BJ (cell line): ENCODE measurements around the gene RASAL3. TPM values are rescaled to one million over a fixed set of nuclear protein-coding genes. Genes with fewer than 3 reads are reported as not detected.

ENCODE experiments used
- CTCF ChIA-PET: fragments of 350-600 bp; formaldehyde crosslinking; extraction: SDS; loops from one replicate; lab custom pipeline; 2021; ENCODE audit warnings: antibody characterized with exemption, inconsistent platforms; lab: Yijun Ruan, JAX
- POLR2A ChIA-PET: fragments of 300-600 bp; sonication (Branson Sonifier 250); formaldehyde crosslinking; extraction: SDS; loops from one replicate; lab custom pipeline; 2021; ENCODE audit warnings: antibody characterized with exemption; lab: Charles Lee
- DNase-seq: peaks from one replicate; pipeline ENCODE4 v3.0.0-alpha.2; 2011; ENCODE audit warnings: low read depth
- H3K27me3 ChIP-seq: 2 replicates; pipeline ENCODE4 v1.6.0; 2011; ENCODE audit warnings: low read length; ENCODE audit not compliant: control insufficient read depth, insufficient read depth
- H3K36me3 ChIP-seq: 2 replicates; pipeline ENCODE4 v1.5.1; 2011; ENCODE audit warnings: low read length; ENCODE audit not compliant: control insufficient read depth, insufficient read depth
- H3K4me3 ChIP-seq: 2 replicates; pipeline ENCODE4 v1.5.1; 2011; ENCODE audit warnings: low read depth, mild to moderate bottlenecking, control low read depth, low read length
- CTCF ChIP-seq: IDR thresholded peaks from 2 replicates; pipeline ENCODE4 v1.5.1; 2011; ENCODE audit warnings: low read depth, mild to moderate bottlenecking, control low read depth, inconsistent platforms, low read length, moderate library complexity; ENCODE audit not compliant: insufficient read depth
- polyA plus RNA-seq: library from polyadenylated mRNA; depleted of rRNA; stranded (reverse); fragments of >200 nt; gene quantifications from 2 replicates; pipeline ENCODE4 v1.2.3, GENCODE V29; 2011

RASAL3 gene
- polyA plus RNA-seq, 1 experiment, result not detected

- no peaks in the 10 kb centered on the region; the same call in 1 of the 2 replicates for H3K36me3 ChIP-seq
- no peak for DNase-seq
- POLR2A ChIA-PET, result no interaction called here
- TF ChIP-seq CTCF, result no peak
- no peak overlapping the region for H3K4me3 ChIP-seq
- H3K27me3 ChIP-seq, result no peaks in the 10 kb centered on the region
- CTCF ChIA-PET, result interaction anchor here (1.3 to 2.0 kb wide), 2 partner anchors 10 to 13 kb away, joined by 5 to 10 read pairs; no protein-coding TSS in a partner anchor
Measured at GRCh38 chr19:15448044-15448777, 16.1 kb downstream of the RASAL3 start.

GRCh38 chr19:15447057-15447456, 17.3 kb downstream of the RASAL3 start:
- no peaks in the 10 kb centered on the region; the same call in 1 of the 2 replicates for H3K36me3 ChIP-seq
- ChIA-PET POLR2A (no interaction called here), CTCF (interaction anchor here (2.0 kb wide), 1 partner anchor 9 kb away, joined by 10 read pairs; no protein-coding TSS in a partner anchor)
- no peak for TF ChIP-seq CTCF
- H3K27me3 ChIP-seq, result no peaks in the 10 kb centered on the region
- H3K4me3 ChIP-seq, result no peak overlapping the region
- no peak for DNase-seq

GRCh38 chr19:15445807-15446376, 18.5 kb downstream of the RASAL3 start:
- CTCF ChIA-PET, result interaction anchor here (1.3 kb wide), 1 partner anchor 25 kb away, joined by 3 read pairs; no protein-coding TSS in a partner anchor
- no peaks in the 10 kb centered on the region for H3K27me3 ChIP-seq
- no peak overlapping the region for H3K4me3 ChIP-seq
- H3K36me3 ChIP-seq, result no peaks in the 10 kb centered on the region; the same call in 1 of the 2 replicates
- POLR2A ChIA-PET, result no interaction called here
- DNase-seq, result no peak
- no peak for TF ChIP-seq CTCF

GRCh38 chr19:15445227-15445605, 19.1 kb downstream of the RASAL3 start:
- DNase-seq, result no peak
- H3K27me3 ChIP-seq, result no peaks in the 10 kb centered on the region
- no peak for TF ChIP-seq CTCF
- POLR2A ChIA-PET, result no interaction called here
- H3K4me3 ChIP-seq, result no peak overlapping the region
- H3K36me3 ChIP-seq, result no peaks in the 10 kb centered on the region; the same call in 1 of the 2 replicates
- CTCF ChIA-PET, result no interaction called here

- CTCF ChIA-PET, result no interaction called here
- H3K27me3 ChIP-seq, result no peaks in the 10 kb centered on the region
- POLR2A ChIA-PET, result no interaction called here
- H3K36me3 ChIP-seq, result no peaks in the 10 kb centered on the region; the same call in 1 of the 2 replicates
- no peak for DNase-seq
- TF ChIP-seq CTCF, result no peak
- no peak overlapping the region for H3K4me3 ChIP-seq
Measured at GRCh38 chr19:15444505-15445226, 19.7 kb downstream of the RASAL3 start.
